ENCODE results near the gene ALAS1.

DNA sequence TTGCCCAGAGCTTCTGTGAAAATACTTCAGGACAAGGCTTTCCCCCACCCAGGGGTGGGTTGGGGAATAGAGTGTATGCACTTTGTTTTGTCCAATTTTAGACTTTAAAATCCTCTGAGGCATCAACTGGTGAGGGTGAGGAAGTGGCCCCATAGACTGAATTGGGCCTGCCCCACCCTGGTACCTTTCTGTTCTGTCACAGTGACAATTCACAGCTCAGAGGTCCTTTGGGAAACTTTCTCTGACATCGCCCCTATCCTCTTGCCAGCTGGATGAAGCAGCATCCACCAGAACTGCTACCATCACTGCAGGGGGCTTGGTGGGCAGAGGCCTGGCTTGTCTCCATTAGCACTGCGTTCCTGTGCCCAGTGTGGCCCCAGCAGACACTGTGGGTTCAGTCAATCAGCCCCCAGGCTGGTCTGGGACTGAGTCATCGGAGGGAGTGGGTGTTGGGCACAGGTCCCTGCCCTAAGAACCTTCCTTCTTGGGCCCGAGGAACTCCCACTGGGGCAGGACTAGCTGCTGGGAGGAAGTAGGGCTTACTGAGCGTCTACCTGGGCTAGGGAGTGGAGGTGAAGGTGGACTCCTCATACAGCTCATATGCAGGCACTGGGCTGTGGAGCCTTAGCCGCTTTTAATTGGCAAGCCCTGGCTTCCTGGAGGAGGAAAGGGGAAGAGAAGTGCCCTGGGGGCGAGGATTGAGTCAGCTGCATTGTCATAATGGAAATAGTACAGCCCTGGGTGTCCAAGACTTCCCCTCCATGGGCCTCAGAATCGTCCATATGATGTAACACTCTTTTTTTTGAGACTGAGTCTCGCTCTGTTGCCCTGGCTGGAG lies 46.0 kb downstream of the ALAS1 start:
- TF ChIP-seq POLR2A (IDR thresholded peaks at IDR 0.05) (no peak), CTCF (IDR thresholded peaks at IDR 0.05) (no peak)

Data from adrenal gland (tissue), 5 donors.